GM12892 (cell line): ENCODE data around the gene SRRM3.
"Not testable (repeated sequence)": the region's sequence is repeated elsewhere in the genome, so short reads cannot be mapped to it uniquely, and the experiment has no call there.

Source experiments
- DNase-seq: peaks from one replicate; pipeline ENCODE4 v3.0.0; 2011; ENCODE audit not compliant: insufficient read length
- FAIRE-seq: peaks from 2 replicates; lab custom pipeline; 2011; peaks lifted over from hg19 to GRCh38; lab: Jason Lieb, UNC
- POLR2A ChIP-seq: IDR thresholded peaks from 2 replicates; pipeline ENCODE4 v1.6.1; 2011; ENCODE audit warnings: low read depth, low read length, control low read depth
- POLR2AphosphoS5 ChIP-seq: IDR thresholded peaks from 2 replicates; pipeline ENCODE4 v1.6.1; 2011; ENCODE audit warnings: low read depth, low read length, control low read depth
- TAF1 ChIP-seq: IDR thresholded peaks from 2 replicates; pipeline ENCODE4 v1.6.1; 2011; ENCODE audit warnings: low read depth, mild to moderate bottlenecking, control low read depth, low read length, borderline replicate concordance

SRRM3 gene

DNA sequence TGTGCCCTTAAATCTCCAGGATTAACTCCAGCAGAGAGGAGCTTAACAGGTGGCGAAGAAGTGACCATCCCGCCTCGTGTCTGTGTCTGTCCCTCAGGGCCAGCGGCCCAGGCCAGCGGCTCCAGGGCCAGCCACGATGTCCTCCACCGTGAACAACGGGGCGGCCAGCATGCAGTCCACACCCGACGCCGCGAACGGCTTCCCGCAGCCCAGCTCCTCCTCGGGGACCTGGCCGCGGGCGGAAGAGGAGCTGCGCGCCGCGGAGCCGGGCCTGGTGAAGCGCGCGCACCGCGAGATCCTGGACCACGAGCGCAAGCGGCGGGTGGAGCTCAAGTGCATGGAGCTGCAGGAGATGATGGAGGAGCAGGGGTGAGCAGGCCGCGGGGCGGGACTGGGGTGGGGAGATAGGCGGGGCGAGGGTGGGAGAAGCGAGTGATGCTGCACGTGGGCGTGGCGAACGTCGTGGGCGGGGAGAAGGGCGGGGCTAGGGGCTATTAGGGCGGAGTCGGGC lies 33.3 kb downstream of the SRRM3 start:
- DNase-seq (peak; percentile 71), FAIRE-seq (peak; percentile 57)
- TF ChIP-seq POLR2A (no peak), TAF1 (no peak), POLR2AphosphoS5 (no peak)

DNA sequence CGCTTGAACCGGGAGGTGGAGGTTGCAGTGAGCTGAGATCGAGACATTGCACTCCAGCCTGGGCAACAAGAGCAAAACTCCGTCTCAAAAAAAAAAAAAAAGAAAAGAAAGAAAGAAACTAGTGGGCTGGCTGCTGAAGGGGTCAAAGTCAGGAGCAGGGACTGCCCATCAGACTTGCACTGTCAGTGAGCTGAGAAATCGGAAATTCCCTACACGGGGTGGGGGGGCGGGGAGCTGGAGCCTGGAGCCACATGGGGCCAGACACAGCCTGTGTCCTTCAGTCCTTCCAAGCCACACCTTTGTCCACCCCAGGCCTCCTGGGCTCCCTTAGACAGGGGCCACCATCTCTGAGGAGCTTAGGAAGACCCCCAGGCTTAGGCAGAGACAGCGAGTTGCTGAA lies 34.5 kb downstream of the SRRM3 start:
- FAIRE-seq (no peak), DNase-seq (no peak)
- no peak for TF ChIP-seq POLR2A
- no peak for TF ChIP-seq TAF1
- no peak for TF ChIP-seq POLR2AphosphoS5

DNA sequence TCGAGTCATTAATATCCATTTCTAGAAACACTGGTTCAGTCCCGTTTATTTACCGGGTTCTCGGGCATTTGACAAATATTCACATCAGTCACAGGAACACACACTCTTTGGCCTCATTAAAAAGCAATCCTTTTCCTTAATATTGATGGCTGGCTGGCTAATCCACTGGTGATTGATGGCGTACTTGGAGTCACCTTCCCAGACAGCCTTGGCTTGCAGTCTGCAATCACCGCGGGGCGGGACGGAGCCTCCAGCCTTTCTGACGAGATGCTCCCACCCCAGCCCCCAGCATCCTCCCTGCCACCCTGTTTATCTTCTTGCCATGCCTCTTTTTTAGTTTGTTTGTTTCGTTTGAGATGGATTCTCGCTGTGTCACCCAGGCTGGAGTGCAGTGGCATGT lies 36.6 kb downstream of the SRRM3 start:
- DNase-seq (no peak), FAIRE-seq (no peak)

DNA sequence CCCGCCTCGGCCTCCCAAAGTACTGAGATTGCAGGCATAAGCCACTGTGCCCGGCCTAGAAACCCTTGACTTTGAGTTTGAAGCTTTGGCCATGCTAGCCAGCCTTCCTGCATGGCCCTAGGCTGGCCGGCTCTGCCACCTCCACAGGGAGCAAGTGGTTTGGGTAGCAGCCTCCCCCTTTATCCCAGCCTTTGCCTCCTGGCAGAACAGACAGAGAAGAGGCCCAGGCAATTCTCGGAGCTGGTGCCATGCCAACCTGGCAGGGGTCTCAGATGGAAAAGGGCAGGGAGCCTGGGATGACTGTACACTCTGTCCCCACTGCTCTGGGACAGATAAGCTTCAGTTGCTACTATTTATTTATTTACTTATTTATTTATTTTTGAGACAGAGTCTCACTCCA lies 39.4 kb downstream of the SRRM3 start:
- no peak for TF ChIP-seq POLR2A
- TF ChIP-seq TAF1 = no peak
- no peak for TF ChIP-seq POLR2AphosphoS5
- no peak for DNase-seq
- FAIRE-seq = no peak

More for the DNA sequence above, 36.6 kb downstream of the SRRM3 start:
- no peak for TF ChIP-seq POLR2A
- TF ChIP-seq POLR2AphosphoS5 = no peak

DNA sequence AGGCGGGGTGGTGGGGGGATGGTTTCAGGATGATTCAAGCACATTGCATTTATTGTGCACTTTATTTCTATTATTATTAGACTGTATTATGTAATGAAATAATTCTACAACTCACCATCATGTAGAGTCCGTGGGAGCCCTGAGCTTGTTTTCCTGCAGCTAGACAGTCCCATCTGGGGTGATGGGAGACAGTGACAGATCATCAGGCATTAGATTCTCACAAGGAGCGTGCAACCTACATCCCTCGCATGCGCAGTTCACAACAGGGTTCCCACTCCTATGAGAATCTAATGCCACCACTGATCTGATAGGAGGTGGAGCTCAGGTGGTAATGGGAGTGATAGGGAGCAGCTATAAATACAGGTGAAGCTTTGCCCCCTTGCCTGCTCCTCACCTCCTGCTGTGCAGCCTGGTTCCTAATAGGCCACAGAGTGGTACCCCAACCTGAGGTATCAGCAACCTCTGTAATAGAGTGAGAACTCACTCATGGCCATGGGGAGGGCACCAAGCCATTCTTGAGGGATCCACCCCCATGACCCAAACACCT lies 40.9 kb downstream of the SRRM3 start:
- not testable (repeated sequence) for FAIRE-seq, DNase-seq

DNA sequence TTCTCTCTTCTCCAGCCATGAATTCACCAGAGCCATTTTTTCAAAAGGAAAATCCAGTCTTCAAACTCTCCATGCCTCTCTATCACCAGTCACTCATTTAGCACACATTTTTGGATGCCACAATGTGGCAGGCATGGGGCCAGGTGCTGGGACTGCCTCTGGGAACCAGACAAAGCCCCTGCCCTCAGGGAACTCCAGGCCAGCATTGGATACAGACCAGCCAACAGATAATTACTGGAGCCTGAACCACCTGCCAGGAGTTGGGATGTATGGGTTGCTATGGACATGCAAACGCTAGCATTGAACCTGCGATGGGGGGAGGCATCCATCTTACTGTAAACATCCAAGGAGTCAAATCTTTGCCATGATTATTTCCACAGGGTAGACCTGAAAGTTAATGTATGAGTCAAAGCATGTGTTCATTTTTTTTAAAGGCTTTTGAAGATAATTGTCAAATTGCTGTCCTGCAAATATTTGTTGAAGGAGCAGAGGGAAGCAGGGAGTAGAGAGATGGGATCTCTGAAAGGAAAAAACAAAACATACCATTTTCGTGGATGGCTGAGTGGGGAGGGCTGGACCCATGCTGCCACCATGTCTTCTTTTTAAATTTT lies 43.2 kb downstream of the SRRM3 start:
- FAIRE-seq (no peak), DNase-seq (no peak)
- no peak for TF ChIP-seq POLR2A
- no peak for TF ChIP-seq TAF1
- TF ChIP-seq POLR2AphosphoS5 = no peak

DNA sequence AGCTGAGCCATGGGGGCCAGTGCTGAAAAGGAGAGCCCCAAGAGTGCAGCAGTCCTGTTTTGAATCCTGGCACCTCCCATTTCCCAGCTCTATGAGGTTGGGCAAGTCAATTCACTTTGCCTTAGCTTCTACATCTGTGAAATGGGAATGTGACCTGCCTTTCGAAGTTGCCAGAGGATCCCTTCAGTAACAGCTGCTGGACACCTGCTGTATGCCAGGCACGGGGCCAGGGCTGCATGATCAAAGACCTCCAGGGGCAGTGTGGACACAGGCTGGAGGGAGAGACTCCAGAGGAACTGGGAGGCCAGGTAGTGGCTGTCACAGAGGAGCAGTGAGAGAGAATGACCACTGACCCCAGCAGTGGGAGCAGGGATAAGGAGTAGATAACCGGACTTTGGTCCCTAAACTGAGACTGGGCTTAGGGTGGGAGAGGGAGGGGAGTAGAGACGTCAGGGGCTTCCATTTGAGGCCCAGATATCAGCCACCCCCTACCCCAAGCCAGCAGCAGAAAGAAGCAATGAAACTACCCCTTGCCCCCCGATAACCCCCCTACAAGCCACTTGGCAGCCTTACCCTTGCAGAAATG lies 45.2 kb downstream of the SRRM3 start:
- DNase-seq (no peak), FAIRE-seq (no peak)
- no peak for TF ChIP-seq POLR2A
- no peak for TF ChIP-seq POLR2AphosphoS5
- no peak for TF ChIP-seq TAF1

DNA sequence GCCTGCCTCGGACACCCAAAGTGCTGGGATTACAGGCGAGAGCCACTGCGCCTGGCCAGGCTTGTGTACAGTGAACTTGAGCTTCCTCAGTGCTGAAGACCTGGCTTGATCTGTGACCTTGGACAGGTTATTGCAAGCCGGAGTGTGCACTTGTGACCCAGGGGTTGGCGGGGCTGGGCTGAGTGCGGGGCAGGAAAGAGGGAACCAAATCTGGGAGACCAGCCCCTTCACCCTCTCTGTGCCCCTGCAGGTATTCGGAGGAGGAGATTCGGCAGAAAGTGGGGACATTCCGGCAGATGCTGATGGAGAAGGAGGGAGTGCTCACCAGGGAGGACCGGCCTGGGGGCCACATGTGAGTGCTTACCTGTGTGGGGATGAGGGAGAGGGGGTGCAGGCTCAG lies 46.2 kb downstream of the SRRM3 start:
- no peak for FAIRE-seq
- TF ChIP-seq POLR2AphosphoS5 = no peak
- TF ChIP-seq TAF1 = no peak
- no peak for TF ChIP-seq POLR2A
- DNase-seq = no peak

DNA sequence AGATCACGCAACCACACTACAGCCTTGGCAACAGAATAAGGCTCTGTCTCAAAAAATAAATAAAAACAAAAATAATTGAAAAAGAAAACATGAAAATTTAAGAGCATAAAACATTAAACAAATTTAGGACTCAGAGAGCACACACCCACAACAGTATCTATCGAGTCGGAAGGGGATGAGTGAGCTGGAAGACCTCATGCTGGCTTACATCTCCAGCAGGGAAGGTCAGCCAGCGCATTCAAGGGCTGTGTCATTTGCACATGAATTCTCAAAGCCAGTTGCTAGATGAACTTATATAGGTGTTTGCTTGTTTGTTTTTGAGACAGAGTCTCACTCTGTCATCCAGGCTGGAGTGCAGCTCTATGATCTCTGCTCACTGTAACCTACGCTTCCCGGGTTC lies 50.3 kb downstream of the SRRM3 start:
- no peak for DNase-seq
- FAIRE-seq = no peak
- TF ChIP-seq POLR2AphosphoS5 (no peak), TAF1 (no peak), POLR2A (no peak)

DNA sequence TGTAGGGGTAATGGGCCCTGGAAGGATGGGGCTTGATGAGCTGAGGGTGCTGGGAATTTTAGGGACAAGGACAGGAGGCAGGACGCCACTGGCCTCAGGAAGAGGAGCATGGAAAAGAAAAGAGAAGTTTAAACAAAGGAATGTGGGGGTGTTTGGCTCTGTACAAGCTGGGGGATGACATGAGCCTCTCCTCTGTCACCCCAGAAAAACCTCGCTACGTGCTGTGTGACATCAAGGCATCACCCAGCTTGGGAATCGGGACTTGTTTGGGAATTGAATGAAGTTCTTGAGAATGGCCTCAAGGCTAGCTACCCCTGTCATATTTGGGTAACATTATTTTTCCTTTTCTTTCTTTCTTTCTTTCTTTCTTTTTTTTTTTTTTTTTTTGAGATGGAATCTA lies 53.1 kb downstream of the SRRM3 start:
- TF ChIP-seq POLR2AphosphoS5 (no peak), TAF1 (no peak), POLR2A (no peak)
- FAIRE-seq (no peak), DNase-seq (no peak)

DNA sequence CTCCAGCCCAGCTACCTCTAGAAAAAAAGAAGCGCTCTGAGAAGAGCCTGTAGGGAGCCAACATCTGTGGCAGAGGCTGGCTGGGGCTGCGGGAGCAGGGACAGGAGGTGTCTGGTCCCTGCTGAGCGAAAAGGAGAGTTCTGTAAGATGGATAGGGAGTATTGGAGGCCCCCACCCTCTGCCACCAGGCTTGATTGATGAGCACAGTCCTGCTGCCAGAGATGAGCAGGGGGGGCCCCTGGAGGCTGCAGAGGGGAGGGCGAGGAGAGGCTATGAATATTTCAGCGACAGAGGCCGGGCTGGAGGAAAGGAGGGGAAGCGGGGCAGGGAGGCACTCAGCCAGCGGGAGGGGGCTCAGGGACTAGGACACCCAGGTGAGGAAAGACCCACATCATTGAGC lies 56.3 kb downstream of the SRRM3 start:
- no peak for DNase-seq
- FAIRE-seq = no peak
- TF ChIP-seq POLR2AphosphoS5 (no peak), TAF1 (no peak), POLR2A (no peak)

DNA sequence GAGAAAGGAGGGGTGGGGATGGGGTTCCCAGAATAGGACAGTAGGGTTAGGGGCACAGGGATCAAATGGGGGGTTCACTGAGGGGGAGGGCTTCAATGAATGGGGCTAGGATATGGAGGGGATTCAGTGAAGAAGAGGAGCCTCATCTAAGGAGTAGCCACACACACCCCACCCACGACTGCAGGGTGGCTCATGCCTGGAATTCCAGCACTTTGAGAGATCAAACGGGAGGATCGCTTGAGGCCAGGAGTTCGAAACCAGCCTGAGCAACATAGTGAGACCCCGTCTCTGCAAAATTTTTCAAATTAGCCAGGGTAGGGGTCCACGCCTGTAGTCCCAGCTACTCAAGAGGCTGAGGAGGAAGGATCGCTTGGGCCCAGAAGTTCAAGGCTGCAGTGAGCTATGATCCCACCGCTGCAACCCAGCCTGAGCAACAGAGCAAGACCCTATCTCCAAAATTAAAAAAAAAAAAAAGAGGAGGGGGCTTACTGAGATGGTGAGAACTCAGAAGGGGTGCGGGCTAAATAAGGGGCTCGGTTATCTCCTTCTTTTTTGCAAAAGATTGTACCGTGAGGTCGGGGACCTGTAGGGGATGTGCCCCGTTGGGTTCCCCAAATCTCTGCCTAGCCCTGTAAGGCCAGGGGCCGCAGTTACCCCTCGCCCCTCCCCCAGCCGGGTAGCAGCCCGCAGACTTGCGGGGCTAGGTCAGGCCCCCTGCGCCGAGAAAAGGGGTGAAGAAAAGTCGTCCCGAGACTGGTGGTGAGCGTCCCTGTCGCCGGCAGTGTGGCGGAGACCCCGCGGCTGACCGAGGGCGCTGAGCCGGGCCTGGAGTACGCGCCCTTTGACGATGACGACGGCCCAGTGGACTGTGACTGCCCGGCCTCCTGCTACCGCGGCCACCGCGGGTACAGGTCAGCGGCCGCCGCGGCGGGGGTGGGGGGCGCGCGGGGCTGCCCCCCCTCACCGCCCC lies 57.7 kb downstream of the SRRM3 start:
- no peak for FAIRE-seq
- TF ChIP-seq POLR2A (no peak), POLR2AphosphoS5 (no peak), TAF1 (no peak)
- DNase-seq = no peak
